ENCODE results near the gene NACAD.
"Not testable (repeated sequence)": the region's sequence is repeated elsewhere in the genome, so short reads cannot be mapped to it uniquely, and the experiment has no call there.

The NACAD gene

DNA sequence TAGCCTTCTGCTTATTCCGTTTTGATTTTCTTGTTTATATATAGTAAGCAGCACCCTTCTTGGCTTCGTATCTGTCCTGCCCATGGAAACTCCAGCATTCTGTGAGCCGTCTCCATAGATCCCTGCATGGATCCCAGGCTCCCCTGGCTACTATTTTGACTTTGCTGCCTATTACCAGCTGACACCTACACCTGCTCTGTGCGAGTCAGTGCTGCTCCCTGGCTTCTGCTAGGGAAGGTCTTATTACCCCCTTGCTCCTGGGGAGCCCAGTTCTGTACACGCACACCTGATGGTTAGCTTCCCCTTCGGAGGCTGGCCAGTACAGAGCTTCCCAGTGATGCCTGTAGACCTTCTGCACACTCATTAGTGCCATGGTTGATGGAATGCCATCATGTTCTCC lies 35.4 kb downstream of the NACAD start:
- DNase-seq = no peak

DNA sequence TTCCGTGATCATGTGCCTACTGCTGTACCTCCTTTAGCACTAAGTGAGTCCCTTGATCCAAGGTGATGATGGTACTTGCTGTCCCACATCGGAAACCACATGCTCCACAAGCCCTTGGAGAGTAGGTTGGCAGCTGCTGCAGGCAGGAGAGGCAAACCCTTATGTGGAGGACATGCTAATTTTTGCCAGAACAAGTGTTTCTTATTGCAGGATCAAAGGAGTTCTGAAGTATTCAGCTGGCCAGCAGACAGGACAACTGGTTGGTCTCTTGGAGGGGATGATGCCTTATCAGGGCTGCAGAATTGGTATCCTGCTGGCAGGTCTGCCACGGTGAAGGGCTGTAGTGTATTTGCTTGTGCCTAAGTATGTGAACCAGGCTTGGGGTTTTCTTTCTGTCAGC lies 36.8 kb downstream of the NACAD start:
- no peak for DNase-seq

DNA sequence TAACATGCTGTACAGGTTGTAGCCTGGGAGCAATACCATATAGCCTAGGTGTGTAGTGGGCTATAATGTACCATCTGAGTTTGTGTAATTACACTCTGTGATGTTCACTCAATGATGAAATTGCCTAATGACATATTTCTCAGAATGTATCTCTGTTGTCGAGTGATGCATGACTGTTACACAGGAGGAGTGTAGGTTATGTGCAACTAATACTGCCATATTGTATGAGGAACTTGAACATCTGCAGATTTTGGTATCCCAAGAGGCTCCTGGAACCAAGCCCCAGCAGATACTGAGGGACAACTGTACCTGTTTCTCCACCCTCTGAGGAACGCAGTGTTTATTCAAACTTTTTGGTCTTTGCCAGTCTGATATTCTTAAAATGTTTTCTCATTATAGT lies 38.6 kb downstream of the NACAD start:
- no peak for DNase-seq

DNA sequence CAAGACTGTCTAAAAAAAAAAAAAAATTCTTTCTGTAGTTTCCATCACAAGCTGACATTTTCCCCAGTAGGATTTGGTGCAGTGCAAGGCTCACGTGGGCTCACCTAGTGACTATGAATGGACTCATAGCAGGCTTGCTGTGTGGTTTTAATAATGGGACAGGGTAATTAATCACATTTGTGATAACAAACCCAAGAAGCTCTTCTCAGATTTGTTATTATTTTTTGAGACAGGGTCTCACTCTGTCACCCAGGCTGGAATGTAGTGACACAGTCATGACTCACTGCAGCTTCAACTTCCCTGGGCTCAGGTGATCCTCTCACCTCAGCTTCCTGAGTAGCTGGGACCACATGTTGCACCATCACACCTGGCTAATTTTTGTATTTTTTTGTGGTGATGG lies 40.0 kb downstream of the NACAD start:
- no peak for DNase-seq

DNA sequence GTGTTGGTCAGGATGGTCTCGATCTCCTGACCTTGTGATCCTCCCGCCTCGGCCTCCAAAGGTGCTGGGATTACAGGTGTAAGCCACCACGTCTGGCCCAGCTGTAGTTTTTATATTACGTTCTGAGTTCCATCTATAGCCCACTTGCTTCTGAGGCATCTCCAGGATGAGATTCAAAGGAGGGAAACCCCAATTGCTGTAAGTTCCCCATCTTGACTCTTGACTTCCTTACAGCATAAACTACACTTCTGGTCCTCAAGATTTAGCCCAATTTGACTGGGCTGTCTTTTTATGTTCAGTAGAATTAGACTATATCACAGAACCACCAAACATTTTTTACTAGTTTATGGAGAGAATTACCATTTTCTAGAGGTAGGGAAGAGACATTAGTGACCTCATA lies 44.4 kb downstream of the NACAD start:
- DNase-seq = no peak

- no peak for DNase-seq
Observed at GRCh38 chr7:45039106-45039505, 49.7 kb downstream of the NACAD start.

- no peak for DNase-seq
Observed at GRCh38 chr7:45037876-45038275, 50.9 kb downstream of the NACAD start.

DNA sequence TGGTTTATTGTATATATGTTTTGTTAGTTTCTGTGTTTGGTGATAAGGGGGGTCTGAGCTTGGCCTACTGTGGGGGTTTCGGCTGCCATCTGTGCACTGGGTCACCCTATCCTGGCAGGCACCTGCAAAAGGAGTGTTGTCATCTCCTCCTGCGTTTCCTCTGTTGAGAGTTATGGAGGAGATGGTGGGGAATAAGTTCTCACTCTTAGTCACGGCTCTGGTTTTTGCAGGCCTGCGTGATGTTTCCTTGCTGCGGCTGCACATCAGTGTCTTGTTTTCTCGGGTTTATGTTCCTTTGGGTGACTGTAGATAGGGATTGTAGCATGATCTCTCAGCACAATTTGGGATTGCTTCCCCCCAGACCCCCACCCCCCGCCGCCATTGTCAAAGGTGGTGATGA lies 52.0 kb downstream of the NACAD start:
- DNase-seq = no peak

- peak; percentile 6 for DNase-seq
Observed at GRCh38 chr7:45036317-45036716, 52.5 kb downstream of the NACAD start.

GRCh38 chr7:45035893-45036292 lies 52.9 kb downstream of the NACAD start:
- DNase-seq = no peak

DNA sequence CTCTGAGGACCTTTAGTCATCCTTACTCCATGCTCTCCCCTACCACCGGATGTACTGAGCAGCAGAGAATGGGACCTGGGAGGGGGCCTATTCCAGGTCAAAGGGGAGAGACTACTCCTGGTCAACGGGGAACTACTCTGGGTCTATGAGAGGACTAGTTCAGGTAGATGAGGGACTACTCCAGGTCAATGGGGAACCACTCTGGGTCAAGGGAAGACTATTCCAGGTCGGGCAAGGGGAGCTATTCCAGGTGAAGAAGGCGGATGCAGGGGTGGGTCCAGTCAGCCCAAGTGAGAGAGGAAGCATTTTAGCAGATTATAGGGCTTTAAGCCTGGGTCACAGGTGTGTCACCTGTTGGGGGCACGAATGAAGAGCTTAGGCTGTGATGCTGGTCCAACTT lies 53.4 kb downstream of the NACAD start:
- DNase-seq = no peak

- DNase-seq = not testable (repeated sequence)
Observed at GRCh38 chr7:45034710-45035109, 54.1 kb downstream of the NACAD start.

- no peak for DNase-seq
Observed at GRCh38 chr7:45033931-45034290, 54.9 kb downstream of the NACAD start.

DNA sequence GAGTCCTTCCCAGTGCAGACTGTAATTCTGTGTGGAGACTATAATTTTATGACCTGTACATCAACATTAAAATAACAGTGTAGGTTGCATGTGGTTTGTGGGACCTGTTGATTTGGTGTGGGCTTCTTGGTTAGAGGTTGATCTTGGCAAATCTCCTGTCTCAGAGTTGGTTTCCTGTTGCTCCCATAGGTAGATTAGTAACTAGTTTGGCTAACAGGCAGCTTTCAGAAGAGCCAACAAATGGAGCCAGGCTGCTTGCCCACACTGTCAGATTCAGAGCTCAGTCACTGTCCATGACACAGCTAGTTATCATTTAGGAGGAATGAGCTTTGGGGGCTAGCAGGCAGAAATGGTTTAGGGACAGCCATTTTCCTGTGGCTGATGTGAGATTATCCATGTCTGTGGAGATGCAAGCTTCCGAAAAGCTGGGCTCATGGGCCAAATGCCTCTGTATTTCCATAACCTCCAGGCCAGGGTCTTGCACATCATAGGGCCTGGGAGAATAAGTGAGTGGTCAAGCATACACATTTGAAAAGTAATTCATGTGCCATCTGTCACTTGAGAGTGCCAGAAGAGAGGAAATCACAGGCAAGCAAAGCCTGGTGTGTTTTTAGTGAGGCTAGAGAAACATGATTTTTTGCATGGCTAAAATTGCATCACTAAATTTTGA lies 55.4 kb downstream of the NACAD start:
- DNase-seq = peak; percentile 3

DNA sequence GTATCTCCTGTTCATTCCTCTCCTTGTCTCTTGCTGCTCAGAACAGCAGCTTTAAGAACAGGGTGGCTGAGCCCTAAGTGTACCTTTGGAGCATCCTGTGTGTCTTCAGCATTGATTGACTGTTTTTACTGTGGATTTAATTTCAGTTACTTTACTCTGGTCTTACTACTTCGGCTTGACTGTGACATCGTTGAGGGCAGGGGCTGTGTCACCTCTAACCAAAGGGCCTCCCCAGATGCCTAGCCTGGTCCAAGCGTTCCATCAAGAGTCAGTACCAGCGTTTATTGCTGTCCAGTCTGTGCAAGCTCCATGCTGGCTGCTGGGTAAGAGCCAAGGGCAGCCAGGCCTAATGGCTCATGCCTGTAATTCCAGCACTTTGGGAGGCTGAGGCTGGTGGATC lies 56.3 kb downstream of the NACAD start:
- DNase-seq = no peak

DNA sequence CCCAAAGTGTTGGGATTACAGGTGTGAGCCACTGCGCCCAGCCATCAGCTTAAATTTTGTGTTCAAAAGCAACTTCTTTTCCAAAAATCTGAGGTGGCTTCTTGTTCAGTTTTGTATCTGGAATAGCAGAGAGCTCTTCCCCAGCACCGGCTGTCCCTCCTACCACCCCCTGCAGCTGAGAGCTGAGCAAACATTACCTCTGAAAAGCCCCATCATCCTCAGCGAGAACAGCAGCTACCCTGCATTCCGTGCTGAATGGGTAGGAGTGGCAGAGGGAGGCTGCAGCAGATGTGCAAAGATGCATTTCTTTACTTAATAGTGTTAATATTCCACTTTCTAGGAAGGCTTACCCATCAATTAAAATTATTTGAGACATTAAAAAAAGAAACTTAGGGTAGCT lies 56.9 kb downstream of the NACAD start:
- DNase-seq = peak; percentile 7

Measured in NCI-H2227 treated with DMSO at 0.1 percent for 48 hours (cell line).